HG03196 (cell line): ENCODE results near the gene REELD1.

Experiments used
- ATAC-seq: cut with Tn5 transposase; IDR thresholded peaks from one replicate; pipeline ENCODE4 v1.9.1; 2021; ENCODE audit not compliant: unreplicated experiment

The REELD1 gene

DNA sequence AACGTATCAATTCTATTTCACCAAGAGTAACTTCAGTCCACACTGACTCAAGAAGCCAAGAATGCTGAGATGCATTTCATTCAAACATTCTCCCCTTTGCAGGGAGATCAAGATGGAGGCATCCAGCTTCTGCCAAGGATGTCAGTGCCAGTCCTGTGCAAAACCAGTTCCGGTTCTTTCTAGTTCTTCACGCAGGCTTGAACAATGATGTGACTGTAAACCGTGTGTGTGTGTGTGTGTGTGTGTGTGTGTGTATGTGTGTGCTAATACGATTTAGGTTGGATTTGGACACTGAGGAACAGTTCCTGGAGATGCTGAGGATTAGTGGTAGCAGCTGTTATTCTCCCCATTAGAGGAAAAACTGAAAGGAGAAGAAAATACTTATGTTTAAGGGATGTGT lies at the start of gene REELD1:
Gene REELD1 (plus strand): TSS at position 301 of the 400 bp plus-strand sequence. CDS start 2,415 bp downstream, outside the sequence.
- ATAC-seq: no peak

DNA sequence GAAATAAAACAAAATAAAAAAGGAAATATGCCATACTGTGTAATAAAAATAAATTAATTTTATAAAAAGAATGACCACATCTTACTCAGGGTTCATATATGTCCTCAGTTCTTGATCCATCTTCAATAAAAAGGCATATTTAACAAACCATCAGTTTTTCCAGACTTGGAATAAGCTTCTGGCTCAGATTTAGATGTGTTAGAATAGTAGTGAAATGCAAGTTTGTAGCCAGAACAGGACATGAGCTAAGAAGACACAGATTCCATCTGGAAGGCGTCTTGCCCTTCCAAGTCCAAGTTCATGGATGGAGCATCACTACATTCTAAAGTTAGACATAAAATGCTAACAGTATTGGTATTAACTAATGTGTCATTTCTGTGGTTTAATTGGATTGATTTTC lies 49.1 kb upstream of the REELD1 start:
- no peak for ATAC-seq

DNA sequence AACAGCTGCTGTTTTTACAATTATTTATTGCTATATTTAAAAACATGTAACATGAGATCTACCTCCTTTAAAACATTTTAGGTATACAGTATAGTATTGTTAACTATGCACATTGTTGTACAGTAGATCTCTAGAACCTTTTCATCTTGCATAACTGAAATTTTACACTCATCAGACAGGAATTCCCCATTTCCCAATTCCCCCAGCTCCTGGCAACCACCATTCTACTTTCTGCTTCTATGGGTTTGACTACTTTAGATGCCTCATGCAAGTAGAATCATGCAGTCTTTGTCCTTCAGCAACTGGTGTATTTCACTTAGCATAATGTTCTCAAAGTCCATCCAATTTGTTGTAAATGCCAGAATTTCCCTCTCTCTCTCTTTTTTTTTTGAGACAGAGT lies 48.5 kb upstream of the REELD1 start:
- no peak for ATAC-seq

DNA sequence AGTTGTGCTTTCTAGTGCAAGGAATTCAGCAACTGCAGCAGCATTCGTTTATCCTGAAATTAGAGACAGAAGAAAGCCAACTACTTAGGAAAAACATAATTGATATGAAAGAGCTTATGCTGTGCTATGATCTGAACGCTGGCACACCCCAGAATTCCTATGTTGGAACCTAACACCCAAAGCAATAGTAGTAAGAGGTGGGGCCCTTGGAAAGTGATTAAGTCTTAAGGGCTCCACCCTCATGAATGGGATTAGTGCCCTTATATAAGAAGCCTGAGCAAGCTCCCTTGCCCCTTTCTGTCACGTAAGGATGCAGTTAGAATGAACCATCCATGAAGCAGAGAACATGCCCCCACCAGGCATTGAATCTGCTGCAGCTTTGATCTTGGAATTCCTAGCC lies 44.2 kb upstream of the REELD1 start:
- no peak for ATAC-seq

DNA sequence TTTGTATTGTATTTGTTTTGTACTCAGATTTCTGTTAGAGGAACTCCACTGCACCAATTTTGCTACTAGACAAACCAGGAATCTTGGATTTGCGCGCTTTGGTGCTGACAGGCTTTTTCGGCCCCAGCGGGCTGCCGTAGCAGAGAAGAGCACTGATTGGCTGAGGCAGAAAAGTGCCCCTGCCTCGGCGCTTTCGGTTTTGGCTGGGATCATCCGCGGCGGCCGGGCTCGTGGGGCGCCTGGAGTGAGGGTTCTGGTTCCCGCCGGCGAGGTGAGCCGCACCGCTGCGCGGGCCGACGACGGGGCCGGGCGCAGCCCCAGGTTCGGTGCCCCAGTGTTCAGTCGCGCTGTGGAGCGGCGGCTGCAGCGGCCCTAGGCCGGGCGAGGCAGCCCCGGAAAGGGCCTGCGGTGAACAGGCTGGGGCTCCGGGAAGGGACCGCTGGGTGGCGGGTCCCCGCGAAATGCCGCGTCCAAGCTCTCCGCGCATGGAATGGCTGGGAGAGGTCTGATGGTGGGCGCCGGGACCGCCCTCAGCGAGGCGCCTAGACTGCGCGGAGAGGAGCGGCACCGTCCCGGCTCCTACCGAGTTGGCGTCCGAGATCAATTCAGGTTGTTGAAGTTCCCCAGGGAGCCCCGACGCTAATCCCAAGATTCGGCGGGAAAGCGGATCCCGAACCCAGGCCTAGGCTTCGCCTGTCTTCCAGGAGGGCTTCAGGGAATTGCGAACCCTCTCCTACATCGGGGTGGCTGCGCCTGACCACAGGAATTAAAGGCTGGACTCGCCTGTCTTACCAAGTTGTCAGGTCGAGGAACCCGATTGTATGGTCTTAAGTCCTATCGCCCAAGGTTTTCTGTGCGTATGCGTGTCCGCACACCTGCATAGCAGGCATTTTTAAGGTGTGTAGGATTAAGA lies 38.5 kb upstream of the REELD1 start, which contains the start of gene LSM6:
Gene LSM6 (plus strand): TSS at position 178 of the 913 bp plus-strand sequence. CDS start 7,204 bp downstream, outside the sequence.
- peak; percentile 89 for ATAC-seq

DNA sequence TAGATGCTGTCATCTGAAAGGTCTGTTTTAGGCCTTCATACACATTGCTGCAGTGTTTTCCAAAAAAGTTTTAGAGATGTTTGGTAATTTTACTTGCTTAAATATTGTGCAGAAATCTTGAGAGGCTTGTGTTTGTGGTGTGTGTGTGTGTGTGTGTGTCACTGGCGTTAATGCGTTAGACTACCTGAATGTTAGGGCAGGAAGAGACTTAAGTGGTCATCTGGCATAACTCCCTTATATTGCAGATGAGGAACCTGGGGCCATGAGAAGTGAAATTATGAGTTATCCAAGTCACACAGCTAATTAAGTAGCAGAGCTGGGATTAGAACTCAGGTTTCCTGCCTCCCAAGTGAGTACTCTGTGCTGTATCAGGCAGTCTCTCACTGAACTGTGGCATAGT lies 37.4 kb upstream of the REELD1 start:
- ATAC-seq: no peak

DNA sequence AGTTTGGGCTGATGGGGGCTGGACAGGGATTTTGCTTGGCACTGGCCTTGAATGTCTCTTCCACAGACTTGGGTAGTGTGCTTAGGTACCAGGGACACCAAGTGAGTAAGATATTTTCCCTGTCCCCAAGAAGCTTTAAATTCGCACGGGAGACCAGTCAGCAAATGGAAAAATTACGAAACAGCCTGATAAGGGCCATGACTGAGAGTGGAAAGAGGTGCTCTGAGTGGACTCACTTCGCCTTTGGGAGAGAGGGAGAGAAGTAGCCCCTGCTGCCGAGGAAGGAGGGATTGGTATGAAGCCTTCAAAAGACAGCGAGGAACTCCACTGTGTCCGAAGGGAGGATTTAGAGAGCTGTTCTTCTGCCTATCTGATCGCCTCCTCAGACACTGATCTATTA lies 36.2 kb upstream of the REELD1 start:
- no peak for ATAC-seq

DNA sequence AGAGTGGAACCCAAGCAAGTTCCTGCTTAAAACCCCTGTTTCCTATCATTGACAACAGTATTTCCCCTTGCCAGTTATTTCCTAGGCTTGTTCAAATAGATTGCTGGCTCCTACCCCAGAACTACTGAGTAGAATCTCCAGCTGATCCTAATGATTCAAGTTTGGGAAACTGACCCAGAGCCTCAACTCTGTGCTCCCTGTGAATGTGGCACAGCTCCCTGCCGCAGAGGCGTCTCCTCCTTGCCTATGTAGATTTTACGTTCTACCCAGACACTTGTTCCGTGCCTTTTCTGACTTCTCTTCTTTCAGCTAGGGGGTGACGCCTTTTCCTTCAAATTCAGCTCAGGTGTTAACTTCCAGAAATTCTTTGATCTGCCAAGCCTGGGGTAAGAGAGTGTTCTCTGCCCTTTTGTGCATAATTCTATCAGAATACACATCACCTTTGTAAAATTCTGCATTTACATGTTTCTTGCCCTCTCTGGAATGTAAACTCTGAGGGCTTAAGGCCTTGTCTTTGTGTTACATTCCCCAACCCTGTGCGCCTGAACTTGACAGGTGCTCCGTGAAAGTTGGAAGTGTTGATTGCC lies 34.5 kb upstream of the REELD1 start:
- ATAC-seq: no peak

DNA sequence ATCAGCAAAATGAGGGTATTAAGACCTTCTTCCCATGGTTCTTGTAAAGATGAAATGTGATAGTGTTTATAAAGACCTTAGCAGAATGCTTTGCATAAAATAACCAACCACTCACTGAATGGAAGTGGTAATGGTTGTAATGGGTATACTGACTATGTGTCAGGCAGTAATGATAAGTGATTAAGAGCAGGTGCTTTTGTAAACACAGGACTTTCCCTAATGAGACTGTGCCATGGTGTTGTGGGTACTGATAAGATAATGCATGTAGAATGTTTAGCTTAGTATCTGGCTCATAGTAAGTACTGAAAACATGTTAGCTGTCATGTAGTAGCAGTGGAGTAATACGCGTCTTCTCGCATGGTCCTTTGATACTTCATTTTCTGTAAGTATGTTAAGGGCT lies 31.9 kb upstream of the REELD1 start:
- ATAC-seq: no peak

DNA sequence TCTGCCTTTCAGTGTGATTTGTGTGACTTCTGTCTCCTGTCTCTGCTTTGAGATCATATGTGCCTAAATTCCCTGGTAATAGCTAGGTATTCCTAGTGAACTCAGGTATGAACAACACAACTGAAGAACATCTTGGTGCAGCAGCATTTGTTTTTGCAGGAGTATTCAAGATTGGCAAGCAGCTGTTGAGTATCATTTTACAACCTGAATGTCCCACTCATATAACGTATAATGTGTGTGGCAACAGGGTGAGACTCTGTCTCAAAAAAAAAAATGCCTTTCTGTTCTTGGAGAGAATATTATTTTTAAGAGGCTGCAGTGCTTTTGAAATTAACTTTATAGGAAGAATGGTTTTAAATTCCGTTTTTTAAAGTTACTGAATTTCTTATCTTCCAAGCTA lies 31.1 kb upstream of the REELD1 start:
- ATAC-seq: no peak

DNA sequence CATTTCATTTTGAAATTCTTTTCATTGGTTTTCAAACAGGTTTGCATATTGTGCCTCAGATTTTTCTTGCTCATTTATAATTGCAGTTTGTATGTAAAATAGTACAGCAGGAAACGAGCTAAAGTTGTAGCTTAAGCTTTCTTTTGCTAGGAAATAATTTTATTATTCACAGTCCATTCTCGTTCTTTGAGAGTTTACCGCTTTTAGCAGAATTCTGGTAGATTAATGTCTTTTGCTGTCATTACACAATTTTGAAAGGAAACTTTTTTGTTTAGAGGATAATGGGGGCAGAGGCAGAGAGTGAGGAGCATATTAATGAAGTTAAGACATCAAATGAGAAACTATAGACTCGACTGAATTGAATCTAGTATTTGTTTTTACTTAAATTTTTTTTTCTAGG lies 28.3 kb upstream of the REELD1 start:
- ATAC-seq: no peak

DNA sequence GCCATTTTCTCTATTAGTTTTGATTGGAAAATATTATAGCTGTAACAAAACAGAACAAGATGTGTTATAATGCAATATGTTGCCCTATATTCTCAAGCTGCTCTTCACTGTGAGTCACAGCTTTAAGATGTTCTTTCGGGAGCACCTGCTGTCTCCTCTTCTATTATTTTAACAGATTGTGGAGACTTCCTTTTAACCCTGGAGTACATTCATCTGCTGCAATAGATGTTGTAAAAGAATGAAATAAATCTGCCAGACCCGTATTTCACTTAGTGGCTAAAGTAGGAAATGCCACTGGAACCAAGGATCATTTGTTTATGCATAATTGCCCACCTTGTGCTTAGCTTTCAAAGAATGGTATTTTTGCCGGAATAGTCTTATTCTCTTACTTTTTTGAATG lies 27.7 kb upstream of the REELD1 start:
- no peak for ATAC-seq

DNA sequence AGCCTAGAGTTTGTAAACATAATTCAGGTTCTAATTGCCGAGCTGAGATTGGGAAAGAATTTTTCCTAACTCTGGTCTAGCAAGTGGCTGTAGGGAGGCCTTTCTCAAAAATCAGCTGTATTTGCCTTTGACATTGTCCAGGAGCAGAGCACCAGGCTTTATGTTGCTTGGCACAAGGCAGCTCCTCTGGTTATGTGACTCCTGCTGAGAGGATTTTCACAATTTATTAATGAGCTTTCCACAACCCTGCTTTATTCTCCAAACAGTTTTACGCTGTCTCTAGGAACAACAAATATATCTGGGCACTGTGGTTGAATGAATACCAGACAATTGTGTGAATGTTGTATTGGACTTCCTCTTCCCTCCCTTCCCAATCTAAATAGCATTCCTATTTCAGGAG lies 23.9 kb upstream of the REELD1 start:
- no peak for ATAC-seq

DNA sequence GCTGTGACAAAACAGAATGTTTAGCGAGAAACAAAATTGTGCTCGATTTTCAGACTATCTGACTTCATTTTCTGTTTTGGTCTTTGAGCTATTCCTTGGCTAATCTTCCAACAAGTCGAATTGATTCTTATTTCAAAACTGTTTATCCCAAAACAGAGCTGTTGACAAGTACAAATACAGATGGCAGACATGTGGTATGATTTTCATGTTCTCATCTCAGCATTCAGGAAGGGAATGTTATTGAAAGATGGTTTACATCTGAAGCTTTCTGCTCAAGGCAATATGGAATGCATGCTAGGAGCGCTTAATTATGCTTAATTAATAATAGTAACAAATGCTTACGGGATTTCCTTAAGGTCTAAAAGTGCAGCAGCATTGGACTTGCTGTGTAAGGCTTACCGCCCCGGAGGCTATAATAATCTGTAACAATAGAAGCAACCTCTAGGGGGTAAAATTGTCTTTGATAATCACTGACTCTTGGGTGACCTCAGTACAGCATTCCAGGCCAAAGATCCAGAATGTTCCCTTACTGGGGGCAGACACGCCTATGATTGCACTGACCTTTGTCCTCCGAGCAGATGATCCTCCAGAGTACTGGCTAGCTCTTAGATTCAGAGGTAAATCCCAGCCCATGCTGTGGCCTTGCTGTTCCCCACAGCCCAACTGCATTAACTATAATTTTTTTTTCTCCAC lies 22.4 kb upstream of the REELD1 start:
- ATAC-seq: no peak

DNA sequence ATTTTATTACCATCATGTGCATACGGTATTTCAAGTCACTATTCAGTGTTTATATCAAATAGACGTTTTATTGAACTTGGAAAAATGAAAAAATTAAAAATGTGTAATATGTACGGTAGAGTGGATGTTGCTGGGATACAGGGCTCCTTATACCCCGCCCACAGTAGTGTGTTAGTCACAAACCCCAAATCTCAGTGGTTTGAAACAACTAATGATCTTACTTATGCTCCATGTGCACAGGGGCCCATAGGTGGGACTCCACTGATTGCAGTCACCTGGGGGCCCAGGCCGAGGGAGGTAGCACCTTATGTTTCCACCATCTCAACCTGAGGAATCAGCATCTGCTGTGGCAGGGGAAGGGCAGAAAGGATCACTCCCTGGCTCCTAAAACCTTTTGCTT lies 20.7 kb upstream of the REELD1 start:
- no peak for ATAC-seq

DNA sequence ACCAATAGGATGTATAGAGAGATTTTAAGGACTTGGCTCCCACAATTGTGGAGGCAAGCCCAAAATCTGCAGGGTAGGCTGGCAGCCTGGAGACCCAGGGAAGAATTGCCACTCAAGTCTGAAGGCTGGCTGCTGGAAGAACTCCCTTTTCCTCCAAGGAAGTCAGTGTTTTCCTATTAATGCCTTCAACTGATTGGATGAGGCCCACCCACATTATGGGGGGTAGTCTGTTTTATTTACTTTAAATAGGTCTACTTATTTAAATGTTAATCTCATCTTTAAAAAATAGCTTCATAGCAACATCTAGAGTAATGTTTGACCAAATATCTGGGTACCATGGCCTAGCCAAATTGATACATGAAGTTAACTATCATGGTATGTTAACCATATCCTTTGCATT lies 20.1 kb upstream of the REELD1 start:
- ATAC-seq: no peak

DNA sequence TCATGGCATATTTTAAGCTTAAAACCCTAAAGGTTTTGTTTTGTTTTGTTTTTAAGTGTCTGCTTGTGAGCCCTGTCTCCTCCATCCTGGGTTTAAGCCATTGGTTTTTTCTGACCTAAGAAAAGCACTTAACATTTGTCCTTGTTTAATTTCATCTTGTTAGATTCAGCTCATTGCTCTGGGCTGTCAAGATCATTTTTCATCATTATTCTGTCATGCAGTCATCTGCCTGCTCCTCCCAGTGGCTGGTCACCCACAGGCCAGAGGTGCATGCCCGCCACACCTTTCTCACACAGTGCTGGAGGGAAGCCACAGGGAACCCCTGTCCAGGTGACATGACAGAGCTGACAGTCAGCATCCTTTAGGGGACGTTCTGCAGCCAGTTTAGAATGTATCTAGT lies 11.7 kb upstream of the REELD1 start:
- no peak for ATAC-seq

DNA sequence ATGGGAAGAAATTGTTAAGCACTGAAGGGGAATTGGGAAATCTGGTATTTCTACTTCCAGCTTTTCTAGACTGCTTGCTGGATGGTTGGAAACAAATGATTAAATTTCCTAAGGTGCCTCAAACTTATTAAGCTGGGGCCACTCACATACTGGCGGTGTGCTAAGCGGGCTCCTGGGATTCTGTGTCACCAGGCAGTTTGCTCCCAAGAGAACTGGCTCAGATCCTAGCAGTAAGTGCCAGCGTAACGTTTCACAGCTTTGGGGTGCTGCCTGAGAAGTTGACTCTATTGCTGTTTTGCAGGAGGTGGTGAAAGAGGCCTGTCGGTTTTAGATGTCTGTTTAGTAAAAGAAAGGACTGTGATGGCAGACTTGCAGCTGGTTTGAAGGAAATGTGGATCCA lies 6.9 kb upstream of the REELD1 start:
- no peak for ATAC-seq

DNA sequence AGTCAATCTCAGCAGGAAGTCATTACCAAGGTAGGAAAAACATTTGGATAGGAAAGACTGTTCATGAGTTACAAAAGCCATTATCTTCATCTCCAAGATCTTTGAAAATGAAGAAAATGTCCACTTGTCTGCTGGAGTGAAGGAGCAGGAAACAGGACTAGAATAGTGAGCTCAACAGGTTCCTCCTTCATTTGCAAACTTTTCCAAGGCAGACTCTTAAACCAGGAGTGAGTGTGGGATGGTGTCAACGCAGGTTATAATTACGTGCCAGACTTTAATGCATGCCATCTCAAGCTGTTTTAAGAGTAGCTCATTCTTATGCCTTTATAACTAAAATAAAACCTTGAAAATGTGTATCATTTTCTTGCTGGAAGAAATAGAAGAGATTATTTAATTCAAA lies 3.4 kb upstream of the REELD1 start:
- no peak for ATAC-seq

DNA sequence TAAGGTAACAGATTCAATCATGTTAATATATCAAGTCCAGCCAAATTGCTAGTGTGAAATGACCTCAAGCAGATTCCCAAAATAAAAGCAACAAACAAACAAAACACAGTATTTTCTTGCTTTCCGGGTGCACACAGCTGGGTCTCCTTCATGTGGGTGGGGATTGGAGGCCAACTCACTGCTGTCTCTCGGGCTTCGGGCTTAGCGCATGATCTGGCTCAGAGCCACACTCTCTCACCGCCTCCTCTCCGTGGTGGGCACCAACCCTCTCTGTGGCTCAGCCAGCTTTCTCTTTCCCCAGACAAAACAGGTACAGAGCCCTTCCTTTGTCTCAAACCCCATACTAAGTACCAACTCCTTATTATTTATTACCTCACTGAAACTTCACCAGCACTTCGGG lies 2.9 kb upstream of the REELD1 start:
- no peak for ATAC-seq

DNA sequence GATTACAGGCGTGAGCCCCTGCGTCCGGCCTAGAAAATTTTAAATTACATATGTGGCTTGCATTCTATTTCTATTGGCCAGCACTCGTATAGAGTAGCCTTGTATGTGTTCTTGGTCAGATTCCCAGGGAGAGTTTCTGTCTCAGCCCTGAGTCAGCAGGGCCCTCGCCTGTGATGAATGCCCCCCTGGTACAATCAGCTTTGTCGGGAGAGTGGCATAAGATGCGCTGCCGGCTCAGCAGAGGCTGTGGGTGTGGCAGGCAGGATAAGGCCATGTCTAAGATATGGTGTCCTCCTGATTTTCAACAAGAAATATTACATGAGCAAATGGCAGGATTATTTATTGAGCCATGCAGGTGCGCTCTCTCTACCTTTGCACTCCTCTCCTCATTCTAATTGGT lies 1.6 kb upstream of the REELD1 start:
- ATAC-seq: no peak

DNA sequence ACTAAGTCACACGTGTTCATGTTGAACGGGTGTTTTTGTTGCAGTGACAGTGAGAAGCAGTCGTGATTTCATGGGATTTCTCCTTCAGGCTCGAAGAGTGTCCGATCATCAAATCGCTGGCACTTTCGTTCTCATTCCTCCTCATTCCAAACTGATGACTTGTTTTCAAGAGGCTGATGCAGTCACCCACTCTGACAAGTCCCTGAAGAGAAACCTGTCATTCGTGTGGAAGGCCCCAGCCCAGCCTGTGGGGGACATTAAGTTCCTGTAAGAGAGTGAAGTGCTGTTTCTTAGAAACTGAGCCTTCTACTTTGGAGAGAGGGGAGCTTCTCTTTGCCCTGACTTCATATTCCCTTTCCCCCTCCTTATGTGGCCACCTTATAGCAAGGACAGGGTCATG lies 8.0 kb downstream of the REELD1 start:
- no peak for ATAC-seq
